Measurements from ENCODE around the gene CAPN2.

Gene CAPN2

GRCh38 chr1:223761411-223761810 is 49.1 kb downstream of the CAPN2 start:
- DNase-seq: no peak

GRCh38 chr1:223763251-223763650 is 50.9 kb downstream of the CAPN2 start:
- DNase-seq: no peak

DNA sequence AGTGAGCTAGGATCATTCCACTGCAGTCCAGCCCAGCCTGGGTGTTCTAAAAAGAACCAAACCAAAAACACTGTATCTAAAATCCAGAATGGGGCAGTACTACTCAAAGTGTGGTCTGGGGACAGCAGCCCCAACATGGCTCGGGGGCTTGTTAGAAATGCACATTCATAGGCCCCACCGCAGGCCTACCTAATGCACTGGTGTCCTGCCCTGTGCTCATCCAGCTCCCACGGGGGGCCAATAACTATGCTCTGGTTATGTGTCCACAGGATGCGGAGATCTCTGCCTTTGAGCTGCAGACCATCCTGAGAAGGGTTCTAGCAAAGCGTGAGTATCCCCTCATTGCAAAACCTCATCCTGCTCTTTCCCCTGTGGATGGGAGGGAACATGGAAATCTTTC is 51.5 kb downstream of the CAPN2 start:
- no peak for DNase-seq

GRCh38 chr1:223765036-223765718 is 52.8 kb downstream of the CAPN2 start:
- no peak for DNase-seq

DNA sequence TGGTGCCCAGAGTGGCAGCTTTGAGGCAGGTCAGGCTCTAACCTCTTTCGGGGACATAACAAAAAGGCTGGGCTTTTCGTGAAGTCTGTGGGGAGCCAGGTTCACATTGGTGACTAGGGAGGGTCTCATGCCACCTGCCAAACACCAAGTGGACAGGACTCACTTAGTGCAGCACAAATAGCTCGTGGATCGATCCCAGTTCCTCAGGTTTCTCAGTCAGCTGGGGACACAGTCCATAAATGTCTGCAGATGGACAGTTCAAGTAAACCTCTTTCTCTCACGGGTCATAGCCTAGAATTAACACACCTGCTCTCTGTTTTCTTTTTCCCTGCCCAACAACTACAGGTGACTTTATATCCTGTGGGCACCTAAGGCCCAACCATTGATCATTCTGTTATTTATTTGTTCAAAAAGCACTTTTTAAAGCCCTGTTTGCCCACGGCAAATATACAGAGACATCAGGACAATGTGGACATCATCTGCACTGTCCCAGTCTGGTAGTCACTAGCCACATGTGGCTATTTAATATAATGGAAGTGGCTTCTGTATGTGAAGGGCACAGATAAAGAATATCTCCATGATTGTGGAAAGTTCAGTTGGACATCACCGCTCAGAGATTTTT is 53.5 kb downstream of the CAPN2 start:
- no peak for DNase-seq

DNA sequence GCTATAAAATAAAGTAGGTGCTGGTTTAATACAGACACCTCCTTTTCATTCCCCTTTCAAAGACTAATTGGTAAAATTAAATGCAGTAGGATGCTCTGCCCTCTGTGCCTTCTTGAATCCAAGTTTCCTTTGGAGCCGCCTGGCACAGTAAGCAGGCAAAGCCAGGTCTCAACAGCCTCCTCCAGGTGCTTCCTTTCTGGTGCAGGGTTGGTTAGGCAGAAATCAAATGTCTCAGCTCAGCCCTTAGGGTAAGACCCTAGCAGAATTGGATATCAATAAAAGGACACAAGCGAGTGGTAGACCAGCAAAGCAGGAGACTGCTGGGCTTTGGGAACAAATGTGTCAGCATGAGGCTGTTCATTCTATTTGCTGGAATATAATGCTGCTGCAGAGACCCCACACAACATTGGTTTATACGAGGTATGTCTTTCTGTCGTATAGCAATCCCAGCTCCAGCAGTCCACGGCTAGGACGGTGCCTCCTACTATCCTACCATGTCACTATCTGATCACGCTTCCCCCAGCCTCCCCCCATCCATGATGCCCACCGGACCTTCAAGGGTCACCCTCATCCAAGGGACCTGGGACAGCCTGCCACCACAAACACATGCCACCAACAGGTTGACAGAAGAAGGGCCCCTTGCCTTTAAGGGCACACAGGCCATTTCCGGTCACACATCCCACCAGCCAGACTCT is 58.4 kb downstream of the CAPN2 start:
- no peak for DNase-seq

- DNase-seq: no peak
These were observed 59.1 kb downstream of the CAPN2 start for GRCh38 chr1:223771469-223771813.

GRCh38 chr1:223771814-223772770 is 59.8 kb downstream of the CAPN2 start:
- DNase-seq: peak; percentile 74

- no peak for DNase-seq
These were observed 60.4 kb downstream of the CAPN2 start for GRCh38 chr1:223772771-223773160.

DNA sequence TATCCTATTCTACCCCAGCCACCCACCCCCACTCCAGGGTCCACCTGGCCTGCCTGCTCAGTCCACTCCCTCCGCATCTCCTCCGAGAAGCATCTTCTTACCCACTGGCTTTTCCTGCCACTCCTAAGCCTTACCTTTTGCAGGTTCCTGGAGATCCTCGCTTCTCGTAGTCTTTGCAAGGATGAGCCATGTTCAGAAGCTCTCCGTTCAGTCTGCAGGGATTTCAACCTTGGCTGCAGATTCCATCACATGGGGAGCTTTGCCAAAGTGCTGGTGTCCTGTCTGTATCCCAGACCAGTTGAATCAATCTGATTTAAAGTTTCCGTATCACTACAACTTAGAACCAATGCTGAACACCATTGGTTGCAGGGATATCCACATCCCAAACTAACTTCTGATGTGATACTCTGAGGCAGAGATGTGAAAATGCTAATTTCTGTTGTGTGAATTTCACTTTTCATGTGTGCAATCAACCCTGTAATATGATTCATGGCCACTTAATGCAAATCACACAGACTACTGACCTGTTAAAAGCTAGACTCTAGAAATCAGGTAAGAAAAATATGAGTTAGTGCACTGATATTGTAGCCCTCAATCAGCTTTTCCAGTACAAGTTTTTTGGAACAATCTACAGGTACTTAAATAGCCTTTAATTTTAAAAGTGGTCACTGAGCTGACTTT is 61.9 kb downstream of the CAPN2 start:
- no peak for DNase-seq

- peak; percentile 21 for DNase-seq
These were observed 62.7 kb downstream of the CAPN2 start for GRCh38 chr1:223775054-223775453.

DNA sequence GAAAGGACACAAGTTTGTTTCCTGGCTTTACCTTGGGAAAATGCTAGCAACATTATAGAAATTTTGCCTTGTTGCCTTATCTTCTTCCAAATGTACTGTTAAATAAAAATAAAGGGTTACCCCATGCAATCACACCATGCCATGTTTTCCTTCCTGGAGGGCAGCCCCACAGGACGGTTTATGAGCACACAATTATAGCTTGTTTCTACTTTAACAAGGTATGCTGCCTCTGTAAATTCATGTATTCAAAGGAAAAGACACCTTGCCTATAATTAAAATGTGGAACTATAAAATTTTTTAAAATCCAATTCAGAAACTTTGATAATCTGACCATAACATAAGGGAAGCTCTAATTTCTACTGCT is 63.4 kb downstream of the CAPN2 start:
- no peak for DNase-seq

- peak; percentile 71 for DNase-seq
These were observed 63.9 kb downstream of the CAPN2 start for GRCh38 chr1:223776075-223776814.

GRCh38 chr1:223776826-223777454 is 64.6 kb downstream of the CAPN2 start:
- no peak for DNase-seq

DNA sequence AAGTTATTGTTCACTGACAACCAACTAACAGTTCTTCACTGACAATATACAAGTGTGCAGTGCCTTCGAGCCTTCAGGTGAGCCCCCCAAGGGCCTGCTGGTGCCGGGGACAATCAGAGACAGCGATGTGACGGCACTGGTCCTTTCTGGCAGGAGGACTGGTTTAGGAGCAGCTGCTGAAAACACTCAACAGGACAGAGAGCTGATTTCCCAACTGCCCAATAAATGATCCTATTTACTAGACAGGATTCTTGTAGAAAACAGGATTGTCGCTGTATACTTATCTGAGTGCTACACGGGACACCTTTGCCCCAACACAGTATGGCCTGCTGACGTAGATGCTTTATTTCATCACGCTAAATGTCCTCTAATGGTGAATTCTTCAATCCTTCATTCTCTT is 68.0 kb downstream of the CAPN2 start:
- DNase-seq: no peak

DNA sequence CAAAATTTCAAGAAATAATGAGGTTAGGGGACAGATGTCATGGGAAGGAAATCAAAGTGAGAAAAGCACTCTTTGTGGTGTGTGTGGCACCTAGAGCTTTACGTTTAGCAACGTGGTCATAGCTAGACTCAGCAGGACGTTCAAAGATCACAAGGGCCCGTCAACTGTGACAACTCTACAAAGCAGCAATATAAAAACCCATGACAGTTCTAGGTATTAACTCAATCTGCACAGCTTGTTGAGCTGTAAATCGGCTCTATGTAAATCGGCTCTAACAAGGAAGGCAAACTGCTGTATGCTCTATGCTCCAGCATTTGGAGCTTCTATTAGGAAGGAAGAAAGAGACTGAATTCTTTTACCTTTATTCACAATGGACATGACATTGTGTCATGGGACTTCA is 68.6 kb downstream of the CAPN2 start:
- DNase-seq: no peak

DNA sequence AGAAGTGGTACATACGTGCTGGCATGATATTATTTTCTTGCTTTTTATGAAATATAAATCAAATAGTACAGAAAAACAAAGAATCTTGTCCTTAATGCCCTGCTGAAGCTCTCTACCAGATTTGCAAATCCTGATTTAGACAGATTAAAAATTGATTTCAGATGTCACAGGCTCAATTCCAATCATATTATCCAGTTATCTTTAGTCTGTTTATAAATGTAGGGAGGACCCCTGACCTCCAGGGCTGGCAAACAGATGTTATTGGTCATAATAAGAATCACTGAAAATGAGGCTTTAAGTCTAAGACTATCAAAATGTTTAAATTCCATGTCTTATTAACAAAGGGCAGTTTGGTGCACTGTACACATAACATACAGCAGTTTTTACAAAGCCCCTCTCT is 71.3 kb downstream of the CAPN2 start:
- no peak for DNase-seq

DNA sequence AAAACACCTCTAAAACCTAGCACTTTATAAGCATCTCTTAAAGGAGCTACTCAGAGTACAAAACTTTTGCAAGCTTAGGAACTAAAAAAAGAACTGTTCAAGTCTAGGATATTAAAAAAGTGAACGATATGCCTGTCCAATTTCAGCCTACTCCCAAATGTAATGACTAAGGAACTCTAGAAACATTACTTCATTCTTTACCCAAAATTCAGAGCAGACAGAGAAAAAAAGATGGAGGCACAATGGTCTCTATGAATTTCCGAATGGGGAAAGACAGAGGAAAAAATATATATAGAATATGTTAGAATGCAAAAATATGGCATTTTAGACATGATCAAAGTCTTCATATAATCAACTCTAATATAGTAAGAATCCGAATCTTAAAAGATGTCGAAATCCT is 72.2 kb downstream of the CAPN2 start:
- no peak for DNase-seq

DNA sequence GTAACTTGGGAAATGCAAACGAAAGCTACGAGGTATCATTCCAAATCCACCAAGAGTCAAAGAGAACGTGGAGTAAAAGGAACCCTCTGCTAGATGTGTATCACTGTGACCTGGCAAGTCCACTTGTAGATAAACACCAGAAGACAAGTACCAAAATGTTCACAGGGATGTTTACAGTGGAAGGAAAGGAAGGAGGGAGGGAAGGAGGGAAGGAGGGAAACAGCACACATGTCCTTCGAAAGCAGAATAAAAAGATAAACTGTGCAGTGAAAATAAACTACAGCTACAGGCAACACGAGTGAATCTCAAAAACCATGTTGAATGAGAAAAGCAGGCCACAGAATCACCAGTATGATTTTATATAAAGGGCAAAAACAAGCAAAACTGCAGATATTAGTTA is 73.5 kb downstream of the CAPN2 start:
- no peak for DNase-seq

DNA sequence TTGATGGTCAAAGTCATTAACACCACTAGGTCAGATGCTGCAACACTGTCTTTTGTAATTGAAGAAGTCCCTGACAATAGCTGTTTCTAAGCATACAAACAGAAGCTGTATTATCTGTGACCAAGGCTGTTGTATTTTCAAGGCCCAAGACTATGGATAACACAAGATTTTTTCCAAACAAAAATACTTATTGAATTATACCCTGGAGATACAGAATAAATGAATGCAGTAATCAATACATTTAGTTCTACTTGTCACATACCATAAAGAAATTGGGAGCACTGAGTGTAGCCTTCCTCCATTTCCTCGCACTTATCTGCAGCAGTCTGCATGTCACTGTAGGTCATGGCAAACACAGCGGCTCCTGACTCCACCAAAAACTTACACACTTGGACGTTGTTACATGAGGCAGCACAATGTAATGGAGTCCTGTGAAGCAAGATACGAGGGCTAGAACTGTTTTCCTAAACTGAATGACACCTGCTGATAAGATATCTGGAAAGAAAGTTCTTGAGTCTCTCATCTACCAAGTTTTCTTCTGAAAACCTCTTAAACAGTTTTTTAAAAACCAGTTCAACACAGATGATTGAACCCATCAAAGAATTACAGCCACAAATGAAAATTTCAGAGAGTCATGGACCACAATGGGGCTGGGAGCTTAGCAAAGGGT is 76.5 kb downstream of the CAPN2 start:
- DNase-seq: no peak

DNA sequence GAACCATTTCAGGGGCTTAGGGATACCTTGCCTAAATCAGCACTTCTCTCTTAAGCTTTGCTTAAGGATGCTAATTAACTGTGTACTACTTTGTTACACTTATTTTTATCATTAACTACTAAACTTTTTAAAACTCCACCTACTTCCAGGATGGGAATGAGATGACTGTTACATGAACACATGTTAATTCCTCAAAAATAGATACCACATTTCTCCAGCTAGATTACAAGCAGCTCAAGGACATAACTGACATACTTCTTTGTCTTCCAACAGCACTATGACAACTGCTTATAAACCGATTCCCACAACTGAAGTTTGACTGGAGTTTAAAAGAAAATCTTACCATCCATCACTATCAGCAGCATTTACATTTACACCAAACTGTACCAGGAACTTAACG is 79.7 kb downstream of the CAPN2 start:
- DNase-seq: no peak

Data from fibroblast of skin of abdomen (primary cell).